CD4-positive, alpha-beta T cell treated with Interleukin-1 beta for 1 hour (primary cell): ENCODE data around the gene SLC35F3.
"Not testable (repeated sequence)": the region's sequence is repeated elsewhere in the genome, so short reads cannot be mapped to it uniquely, and the experiment has no call there.

Experiments
- DNase-seq, 2 donors: peaks; one replicate each; pipeline ENCODE4 v3.0.0-alpha.2; 2020 to 2022

The SLC35F3 gene

GRCh38 chr1:234206651-234207284, 302.3 kb downstream of the SLC35F3 start:
- DNase-seq = no peak

DNA sequence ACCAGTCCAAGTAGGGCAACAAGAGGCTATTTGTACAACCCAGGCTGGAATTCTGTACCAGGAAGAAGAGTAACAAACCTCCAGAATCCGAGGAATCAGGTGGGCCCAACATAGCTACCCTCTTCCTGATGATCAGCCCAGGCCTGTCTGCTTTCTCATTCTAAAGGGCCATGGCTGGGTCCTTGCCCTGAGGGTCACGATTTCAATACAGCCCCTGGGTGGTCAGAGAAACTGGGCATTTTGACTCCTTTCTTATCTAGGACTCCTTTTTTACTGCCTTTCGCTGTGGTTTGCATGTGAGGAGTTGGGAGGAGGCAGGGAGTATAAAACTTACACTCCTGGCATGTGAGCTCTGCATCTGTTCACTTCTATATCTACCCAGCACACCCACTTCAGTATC, 303.9 kb downstream of the SLC35F3 start:
- DNase-seq = no peak

- DNase-seq = no peak
Measured at GRCh38 chr1:234208791-234209190, 304.3 kb downstream of the SLC35F3 start.

- DNase-seq = not testable (repeated sequence)
Measured at GRCh38 chr1:234210429-234210828, 306.0 kb downstream of the SLC35F3 start.

GRCh38 chr1:234211855-234212254, 307.4 kb downstream of the SLC35F3 start:
- DNase-seq = not testable (repeated sequence)

GRCh38 chr1:234212764-234213657, 308.5 kb downstream of the SLC35F3 start:
- DNase-seq = peak; percentile 5 to 19

- DNase-seq = peak in 1 of 2 donors; percentile 6
Measured at GRCh38 chr1:234213658-234214128, 309.2 kb downstream of the SLC35F3 start.

GRCh38 chr1:234214129-234214910, 309.8 kb downstream of the SLC35F3 start:
- peak in 1 of 2 donors; percentile 37 for DNase-seq

DNA sequence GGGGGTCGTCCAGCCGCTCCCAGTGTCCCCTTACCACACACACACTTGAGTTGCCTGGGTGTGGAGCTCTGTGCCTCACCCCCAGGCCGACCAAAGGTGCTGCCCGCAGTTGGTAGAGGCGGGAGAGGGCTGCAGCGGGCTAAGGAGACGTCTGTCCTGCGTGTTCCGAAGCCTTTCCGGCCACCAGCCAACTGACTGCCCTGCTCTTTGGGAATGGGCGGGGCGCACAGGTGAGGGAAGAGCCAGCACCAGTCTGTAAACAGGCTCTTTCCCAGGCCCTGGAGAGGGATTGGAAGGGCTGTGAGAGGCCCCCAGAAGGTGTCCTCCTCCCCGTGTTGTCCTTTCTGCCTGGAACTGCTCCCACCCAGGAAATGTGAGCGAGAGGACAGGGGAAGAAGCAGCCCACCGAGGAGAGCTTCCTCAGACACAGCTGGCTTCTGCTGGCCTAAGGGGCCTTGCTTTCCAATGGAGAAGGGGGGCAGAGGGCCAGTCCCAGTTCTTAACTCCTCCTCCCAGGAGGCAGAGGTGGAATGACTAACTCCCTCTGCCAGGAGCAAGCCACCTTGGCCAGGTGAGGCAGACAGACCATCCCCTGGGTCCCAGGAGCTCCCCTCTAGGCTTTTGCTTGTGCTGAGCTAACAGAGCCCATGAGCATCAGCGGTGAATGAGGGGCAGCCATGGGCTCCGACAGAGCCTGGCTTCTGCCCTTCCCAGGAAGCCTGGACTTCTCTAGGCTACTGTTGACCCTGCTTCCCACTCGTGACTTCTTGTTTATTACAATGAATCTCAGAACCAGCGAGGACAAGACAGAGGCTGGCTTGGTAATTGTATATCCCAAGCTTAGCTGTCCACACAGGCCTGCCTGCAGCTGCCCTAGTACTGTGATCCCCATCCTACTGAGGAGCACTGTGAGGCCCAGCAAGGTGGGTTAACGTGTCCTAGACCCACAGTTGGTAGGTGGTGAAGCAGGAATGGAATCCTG, 310.7 kb downstream of the SLC35F3 start:
- DNase-seq = no peak

DNA sequence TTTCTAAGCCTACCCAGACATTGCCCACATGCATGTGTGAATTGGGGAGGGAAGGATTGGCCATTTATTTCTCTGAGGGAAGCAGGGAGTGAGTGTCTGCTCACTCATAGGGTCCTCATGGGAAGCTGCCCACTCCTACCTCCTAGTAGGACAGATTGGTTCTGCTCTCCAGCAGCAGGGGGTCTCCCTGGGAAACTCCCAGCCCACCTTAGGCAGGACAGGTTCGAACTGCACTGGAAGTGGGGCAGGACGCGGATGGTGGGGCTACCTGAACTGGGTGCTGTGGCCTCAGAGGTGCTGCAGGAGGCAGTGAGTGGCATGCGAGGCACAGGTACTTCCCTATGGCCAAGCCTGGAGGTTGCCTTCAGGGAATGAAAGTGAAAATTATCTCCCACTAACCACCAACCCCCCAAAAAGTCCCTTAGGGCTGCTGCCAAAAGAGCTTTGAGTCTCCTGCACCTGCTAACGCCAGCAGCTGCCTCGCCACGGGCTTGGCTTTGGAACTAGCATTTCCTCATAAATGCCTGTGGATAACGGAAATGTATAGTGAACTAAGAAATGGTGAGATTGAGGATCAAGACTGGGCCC, 311.7 kb downstream of the SLC35F3 start:
- DNase-seq = no peak

GRCh38 chr1:234217316-234217840, 312.9 kb downstream of the SLC35F3 start:
- no peak for DNase-seq

DNA sequence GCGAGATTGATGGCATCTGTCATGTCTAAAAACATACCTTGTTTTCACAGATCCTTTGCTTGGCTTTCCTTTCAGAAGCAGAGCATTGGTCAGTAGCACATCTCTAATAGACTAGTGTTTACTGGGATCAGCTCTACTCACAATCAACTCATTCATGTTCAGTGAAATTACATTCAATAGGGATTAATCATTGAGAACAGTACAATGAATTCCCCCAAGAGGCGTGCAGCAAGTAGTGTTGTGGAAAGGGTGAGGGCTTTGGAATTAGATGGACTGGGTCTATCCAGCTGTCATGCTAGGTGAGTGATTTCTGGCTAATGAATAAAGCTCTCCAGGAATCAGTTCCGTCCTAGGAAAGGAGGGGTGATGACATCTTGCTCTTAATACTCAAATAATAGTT, 313.6 kb downstream of the SLC35F3 start:
- no peak for DNase-seq

- no peak for DNase-seq
Measured at GRCh38 chr1:234219711-234220110, 315.2 kb downstream of the SLC35F3 start.

DNA sequence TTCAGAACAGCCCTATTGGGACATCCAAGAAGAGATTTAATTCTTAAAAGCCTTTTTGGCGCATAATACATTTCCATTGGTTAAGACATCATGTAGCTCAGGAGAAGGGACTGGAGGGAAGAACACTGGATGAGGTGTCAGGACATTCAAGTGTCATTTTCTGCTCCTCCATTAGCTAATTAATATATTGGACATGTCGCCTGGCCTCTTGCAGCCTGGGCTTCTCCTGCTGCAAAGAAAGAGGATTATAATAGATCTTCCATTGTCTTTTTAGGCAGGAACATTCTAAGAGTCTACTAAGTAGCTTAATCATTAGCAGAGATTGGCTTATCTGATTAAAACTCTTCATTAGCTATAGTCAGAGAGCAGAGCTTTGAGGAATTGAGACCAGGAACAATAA, 317.1 kb downstream of the SLC35F3 start:
- DNase-seq = no peak

DNA sequence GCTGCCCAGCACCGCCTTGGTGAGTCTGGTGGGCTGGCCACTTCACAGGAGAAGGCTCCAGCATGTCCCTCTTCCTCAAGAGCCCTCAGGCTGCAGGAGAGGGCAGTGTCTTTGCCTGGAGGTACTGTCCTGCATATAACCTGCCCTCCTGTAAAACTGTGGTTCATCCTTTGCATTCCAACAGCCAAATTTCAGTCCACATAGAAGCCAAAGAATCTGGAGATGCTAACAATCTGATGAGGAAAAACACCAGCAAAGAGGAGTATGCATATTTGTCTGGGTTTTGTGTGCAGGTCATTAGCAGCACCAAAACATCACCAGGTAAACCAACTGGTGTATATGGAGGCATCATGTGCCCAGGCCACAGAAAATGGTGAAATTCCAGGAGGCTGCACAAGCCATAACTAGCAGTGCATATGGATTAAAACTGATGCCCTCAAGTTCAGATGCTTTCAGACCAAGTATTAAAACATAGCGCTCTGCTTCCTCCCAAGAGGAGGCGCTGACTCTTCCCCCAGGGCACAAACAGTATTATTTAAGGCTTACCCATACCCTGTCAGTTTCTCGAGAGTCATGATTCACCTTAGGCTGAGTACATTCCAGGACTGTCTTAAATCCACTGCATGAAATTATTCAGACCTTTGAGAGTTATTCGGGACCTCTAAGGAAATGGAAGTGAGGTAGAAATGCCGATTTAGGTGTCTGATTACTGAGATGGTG, 318.2 kb downstream of the SLC35F3 start:
- no peak for DNase-seq

- DNase-seq = no peak
Measured at GRCh38 chr1:234226113-234226818, 321.8 kb downstream of the SLC35F3 start.

- no peak for DNase-seq
Measured at GRCh38 chr1:234226819-234227165, 322.3 kb downstream of the SLC35F3 start.

GRCh38 chr1:234229581-234230387, 325.3 kb downstream of the SLC35F3 start:
- DNase-seq = no peak

- no peak for DNase-seq
Measured at GRCh38 chr1:234230414-234230862, 326.0 kb downstream of the SLC35F3 start.
